AG09319 (cell line): Measurements from ENCODE around the gene MYO3A.

Source experiments
- DNase-seq: peaks from one replicate; pipeline ENCODE4 v3.0.0-alpha.2; 2010; ENCODE audit warnings: low read depth; ENCODE audit errors: extremely low read depth
- TF ChIP-seq, protein P1 (sequence below): IDR thresholded peaks from 2 replicates; pipeline ENCODE4 v1.5.1; 2011; ENCODE audit warnings: low read depth, mild to moderate bottlenecking, inconsistent platforms, low read length, moderate library complexity

MYO3A gene

DNA sequence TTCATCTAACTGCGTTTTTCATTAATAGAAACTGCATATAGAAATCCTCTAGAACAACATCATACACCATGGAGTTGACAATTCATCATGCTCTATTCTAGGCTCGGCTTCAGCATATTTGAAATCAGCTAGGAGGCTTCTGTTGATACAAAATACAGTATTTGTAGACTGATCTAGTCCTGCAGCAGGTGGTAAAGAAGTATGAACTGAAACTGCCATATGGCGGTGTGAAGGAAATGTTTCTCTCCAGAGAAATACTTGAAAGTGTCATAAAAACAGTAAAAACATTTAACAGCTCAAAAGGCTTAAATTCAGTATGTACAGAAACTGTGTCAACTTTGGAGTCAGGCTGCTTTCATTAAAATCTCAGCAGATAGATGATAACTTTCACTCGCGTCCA, 32.0 kb upstream of the MYO3A start:
- TF ChIP-seq, protein P1, sequence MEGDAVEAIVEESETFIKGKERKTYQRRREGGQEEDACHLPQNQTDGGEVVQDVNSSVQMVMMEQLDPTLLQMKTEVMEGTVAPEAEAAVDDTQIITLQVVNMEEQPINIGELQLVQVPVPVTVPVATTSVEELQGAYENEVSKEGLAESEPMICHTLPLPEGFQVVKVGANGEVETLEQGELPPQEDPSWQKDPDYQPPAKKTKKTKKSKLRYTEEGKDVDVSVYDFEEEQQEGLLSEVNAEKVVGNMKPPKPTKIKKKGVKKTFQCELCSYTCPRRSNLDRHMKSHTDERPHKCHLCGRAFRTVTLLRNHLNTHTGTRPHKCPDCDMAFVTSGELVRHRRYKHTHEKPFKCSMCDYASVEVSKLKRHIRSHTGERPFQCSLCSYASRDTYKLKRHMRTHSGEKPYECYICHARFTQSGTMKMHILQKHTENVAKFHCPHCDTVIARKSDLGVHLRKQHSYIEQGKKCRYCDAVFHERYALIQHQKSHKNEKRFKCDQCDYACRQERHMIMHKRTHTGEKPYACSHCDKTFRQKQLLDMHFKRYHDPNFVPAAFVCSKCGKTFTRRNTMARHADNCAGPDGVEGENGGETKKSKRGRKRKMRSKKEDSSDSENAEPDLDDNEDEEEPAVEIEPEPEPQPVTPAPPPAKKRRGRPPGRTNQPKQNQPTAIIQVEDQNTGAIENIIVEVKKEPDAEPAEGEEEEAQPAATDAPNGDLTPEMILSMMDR = no peak
- no peak for DNase-seq

DNA sequence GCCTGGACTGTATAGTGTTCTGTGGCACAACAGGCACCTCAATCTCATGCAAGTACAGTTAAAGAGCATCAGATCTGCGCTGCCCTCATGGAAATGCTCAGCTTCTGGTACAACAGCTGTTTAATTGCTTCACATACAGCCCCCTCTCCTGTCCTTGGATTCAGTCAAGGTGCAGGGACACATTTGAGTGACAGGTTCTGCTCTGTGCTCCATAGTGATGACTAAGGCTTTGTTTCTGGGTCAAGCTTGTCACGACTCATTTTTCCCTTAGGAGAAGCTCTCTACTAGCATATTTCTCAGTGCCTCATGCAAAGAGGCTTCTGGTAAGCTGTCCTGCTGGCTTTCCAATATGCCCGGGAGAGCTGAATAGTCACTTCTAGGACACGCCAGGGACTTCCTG, 26.8 kb upstream of the MYO3A start:
- DNase-seq = no peak
- TF ChIP-seq, protein P1 = no peak

DNA sequence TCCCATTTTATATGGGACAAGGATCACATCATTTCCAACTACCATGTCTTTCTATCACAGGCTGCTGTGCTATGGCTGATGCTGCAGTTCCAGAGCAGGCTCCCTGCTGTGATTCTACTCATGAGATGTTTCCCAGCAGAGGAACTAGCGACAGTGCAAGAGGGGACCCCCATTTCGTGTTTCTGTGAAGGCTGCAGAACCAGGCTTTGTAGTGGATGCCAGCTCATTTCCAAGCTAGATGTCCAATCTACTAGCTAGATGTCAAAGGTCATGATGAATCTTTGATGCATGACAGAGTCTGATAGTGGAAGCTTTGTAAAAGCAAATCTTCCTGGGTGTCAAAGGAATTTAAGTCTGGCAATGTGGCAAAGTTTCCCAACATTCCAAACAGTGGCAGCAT, 21.2 kb upstream of the MYO3A start:
- DNase-seq = no peak
- TF ChIP-seq, protein P1 = no peak

DNA sequence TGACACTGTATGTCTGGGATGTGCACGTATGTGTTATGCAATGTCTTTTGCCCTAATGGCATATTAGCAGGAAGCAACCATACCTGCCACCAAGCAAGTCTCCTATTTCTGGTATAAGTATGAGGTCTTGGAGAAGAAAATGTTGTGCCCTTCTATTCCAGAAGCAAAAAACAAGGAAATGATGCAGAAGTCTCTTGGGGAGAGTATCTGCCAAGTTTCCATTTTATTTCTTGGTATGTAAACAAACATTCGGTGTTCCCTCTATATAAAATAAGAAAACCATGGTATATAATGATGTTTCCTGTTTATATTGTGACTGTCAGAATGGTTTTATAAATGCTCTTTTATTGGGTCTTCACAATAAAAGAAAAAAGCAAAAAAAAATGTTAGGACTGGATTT, 19.3 kb upstream of the MYO3A start:
- TF ChIP-seq, protein P1 = no peak
- DNase-seq = no peak

DNA sequence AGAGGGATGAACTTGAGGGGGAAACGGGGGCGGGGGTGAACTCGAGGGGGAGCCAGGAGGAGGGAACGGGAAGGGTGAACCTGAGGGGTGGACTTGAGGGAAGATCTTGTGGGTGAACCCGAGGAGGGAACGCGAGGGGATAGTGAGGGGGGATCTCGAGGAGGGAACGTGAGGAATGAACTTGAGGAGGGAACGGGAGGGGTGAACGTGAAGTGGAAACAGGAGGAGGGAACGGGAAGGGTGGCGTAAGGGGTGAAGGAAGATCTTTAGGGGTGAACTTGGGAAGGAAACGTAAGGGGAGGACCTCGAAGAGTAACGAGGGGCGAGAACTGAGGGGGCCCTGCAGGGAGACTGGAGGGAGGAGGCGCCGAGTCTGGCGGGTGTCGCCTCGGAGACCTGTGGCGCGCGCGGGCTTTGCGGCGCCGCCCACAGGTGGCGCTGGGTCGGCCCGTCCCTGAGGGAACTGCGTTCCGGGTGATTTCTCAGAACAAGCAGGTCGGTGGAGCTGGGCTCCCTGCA, 651 bp downstream of the MYO3A start:
- no peak for DNase-seq
- TF ChIP-seq, protein P1 = no peak

DNA sequence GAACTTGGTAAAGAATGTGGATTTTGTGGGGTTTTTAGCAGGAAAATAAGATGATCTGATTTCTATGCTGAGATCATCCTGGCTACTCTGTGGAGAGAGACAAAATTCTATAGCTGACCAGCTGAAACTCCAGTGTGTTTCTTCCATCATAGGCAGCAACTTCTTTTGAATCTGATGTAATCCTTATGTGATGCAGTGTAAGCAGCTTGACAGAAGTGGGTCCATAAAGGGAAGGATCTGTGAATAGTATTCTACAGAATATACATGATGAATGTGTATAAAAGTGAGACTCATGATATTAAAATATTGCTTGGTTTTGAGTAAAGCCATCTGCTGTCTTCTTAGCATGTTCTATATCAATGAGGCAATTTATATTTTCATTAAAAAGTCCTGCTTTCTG, 4.4 kb downstream of the MYO3A start:
- TF ChIP-seq, protein P1 = no peak
- no peak for DNase-seq

DNA sequence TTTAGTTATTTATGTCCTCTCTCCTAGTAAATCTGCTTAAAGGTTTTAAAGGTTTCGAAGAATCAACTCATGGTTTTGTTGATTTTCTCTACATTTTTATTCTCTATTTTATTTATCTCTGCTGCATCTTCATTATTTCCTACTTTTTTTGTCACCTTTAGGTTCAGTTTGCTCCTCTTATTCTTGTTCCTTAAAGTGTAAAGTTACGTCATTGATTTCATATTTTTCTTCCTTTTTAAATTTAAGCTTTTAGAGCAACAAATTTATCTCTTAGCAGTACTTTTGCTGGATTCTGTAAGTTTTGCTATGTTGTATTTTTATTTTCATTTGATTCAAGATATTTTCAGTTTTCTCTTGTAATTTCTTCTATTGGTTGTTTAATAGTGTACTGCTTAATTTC, 10.7 kb downstream of the MYO3A start:
- DNase-seq = no peak
- TF ChIP-seq, protein P1 = no peak
